ENCODE results near the gene DTD2.

Gene DTD2

DNA sequence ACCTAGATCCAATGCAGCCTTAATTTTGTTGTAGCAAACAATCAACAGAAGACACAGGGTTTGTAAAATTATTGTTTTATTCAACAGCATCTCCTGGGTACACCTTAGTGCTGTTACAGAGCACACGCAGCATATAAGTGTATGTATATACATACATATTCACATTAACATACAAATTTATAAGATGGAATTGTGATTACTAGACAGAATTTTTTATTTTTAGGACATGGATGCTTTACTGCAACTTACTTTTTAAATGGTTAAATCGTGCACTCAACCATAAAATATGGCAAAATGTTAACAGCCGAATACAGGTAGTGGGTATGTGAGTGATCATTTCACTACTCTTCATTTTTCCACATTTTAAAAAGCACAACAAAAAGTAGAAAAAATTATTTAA is 53.6 kb downstream of the DTD2 start:
- no peak for TF ChIP-seq CTCF (IDR thresholded peaks at IDR 0.05)
- peaks cover 0 to 13% (median 0%) of the 10 kb centered on the region in 4 donors for H3K4me1 ChIP-seq
- intact Hi-C loops (cut with DNase I; ENCODE audit: low total_unique reads) = no loop called here
- DNase-seq = no peak
- H3K27ac ChIP-seq = no peak overlapping the region
- H3K27me3 ChIP-seq = no peaks in the 10 kb centered on the region
- no peak overlapping the region for H3K4me3 ChIP-seq
- no peaks in the 10 kb centered on the region for H3K9me3 ChIP-seq
- H3K36me3 ChIP-seq = peaks cover 6 to 20% (median 14%) of the 10 kb centered on the region in 3 donors

DNA sequence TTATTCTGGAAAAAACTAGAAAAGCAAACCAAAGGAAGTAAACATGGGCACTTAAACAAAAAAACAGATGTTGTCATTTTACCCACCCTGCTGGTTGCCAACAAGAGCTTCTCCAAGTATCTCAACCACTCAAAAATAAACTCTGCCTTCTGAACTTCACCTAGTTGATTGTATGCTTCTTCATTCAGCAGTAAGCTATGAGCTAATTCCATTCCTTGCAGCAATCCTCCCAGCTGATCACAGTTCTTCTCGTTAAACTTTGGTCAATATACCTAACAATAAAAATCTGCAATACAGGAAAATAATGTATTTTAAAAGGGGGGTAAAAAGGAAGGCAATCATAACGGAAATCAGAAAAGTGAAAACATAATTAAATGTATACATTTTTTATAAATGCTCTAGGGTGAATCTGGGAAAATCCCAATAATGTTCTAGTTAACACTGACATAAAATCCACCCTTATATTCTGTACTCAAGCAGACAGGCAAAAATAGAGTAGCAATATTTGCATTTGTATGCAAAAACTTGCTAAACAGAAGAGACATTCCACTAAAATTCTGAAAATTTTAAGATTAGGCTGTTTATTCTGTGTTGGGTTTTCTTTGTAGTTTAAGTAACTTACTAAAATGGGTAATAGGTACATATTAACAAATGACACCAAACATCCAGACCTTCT is 54.4 kb downstream of the DTD2 start:
- H3K36me3 ChIP-seq = peaks cover 12 to 28% (median 21%) of the 10 kb centered on the region in 3 donors
- DNase-seq = no peak
- H3K9me3 ChIP-seq = no peaks in the 10 kb centered on the region
- H3K4me3 ChIP-seq = no peak overlapping the region
- H3K4me1 ChIP-seq = peaks cover 0 to 13% (median 0%) of the 10 kb centered on the region in 4 donors
- intact Hi-C loops (cut with DNase I; ENCODE audit: low total_unique reads) = no loop called here
- TF ChIP-seq CTCF (IDR thresholded peaks at IDR 0.05) = no peak
- H3K27me3 ChIP-seq = no peaks in the 10 kb centered on the region
- no peak overlapping the region for H3K27ac ChIP-seq

GRCh38 chr14:31401369-31401932 is 55.9 kb downstream of the DTD2 start:
- H3K27ac ChIP-seq = no peak overlapping the region
- no peak for DNase-seq
- peaks cover 16 to 35% (median 31%) of the 10 kb centered on the region in 3 donors for H3K36me3 ChIP-seq
- no peaks in the 10 kb centered on the region for H3K9me3 ChIP-seq
- intact Hi-C loops (cut with DNase I; ENCODE audit: low total_unique reads) = no loop called here
- peaks cover 0 to 13% (median 0%) of the 10 kb centered on the region in 4 donors for H3K4me1 ChIP-seq
- TF ChIP-seq CTCF (IDR thresholded peaks at IDR 0.05) = no peak
- no peaks in the 10 kb centered on the region for H3K27me3 ChIP-seq
- no peak overlapping the region for H3K4me3 ChIP-seq

DNA sequence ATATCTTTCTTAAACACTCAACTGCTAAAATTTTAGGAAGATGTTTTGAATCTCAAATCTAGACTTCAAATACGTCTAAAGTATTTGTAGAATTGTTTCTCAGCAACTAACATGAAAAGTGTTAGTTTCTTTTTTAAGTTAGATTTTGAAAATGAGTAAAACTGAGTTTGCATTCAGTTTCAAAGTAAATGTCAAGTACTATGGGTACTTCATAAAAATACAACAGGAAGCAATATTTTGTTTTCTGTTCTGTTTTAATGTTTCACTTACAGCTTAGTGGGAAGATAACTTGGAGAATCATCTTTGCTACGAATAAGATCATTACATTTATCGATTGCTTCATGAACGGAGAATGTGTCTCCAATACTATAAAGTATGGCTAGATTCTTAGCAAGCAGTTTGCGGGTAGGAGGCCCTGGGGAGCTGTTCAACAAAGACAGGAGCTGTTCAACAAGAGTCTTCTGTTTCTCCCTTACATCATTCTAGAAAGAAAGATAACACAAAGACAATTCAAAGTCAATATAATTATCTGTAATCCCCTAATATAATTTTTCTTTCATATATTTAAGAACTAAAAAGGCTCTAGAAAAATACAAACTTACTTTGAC is 57.2 kb downstream of the DTD2 start:
- Histone ChIP-seq H3K36me3 (peaks cover 26 to 48% (median 38%) of the 10 kb centered on the region in 3 donors), H3K4me3 (no peak overlapping the region)
- intact Hi-C loops (cut with DNase I; ENCODE audit: low total_unique reads) = no loop called here

More for the DNA sequence above, 57.2 kb downstream of the DTD2 start:
- Histone ChIP-seq H3K27ac (no peak overlapping the region), H3K27me3 (no peaks in the 10 kb centered on the region), H3K4me1 (peaks cover 0 to 10% (median 0%) of the 10 kb centered on the region in 4 donors), H3K9me3 (no peaks in the 10 kb centered on the region)
- TF ChIP-seq CTCF (IDR thresholded peaks at IDR 0.05) = no peak
- no peak for DNase-seq
